Endothelial cell of umbilical vein (primary cell): ENCODE measurements around the gene ZNF442. TPM values are rescaled to one million over a fixed set of nuclear protein-coding genes. Genes with fewer than 3 reads are reported as not detected.
"Not testable (repeated sequence)": the region's sequence is repeated elsewhere in the genome, so short reads cannot be mapped to it uniquely, and the experiment has no call there.

ENCODE experiments used
- BruUV-seq: library from RNA; stranded (reverse); fragments of 400-500 nt; replicated peaks from 2 replicates; lab custom pipeline; 2021; lab: Mats Ljungman, UMichigan
- CTCF ChIA-PET: fragments of 300-600, 350-600 bp; sonication (Branson Sonifier 250); formaldehyde crosslinking; loops from one replicate; lab custom pipeline; 2021; ENCODE audit warnings: antibody characterized with exemption, inconsistent platforms; lab: Charles Lee
- POLR2A ChIA-PET: fragments of 300-600, 350-600 bp; sonication (Branson Sonifier 250); formaldehyde crosslinking; loops from one replicate; lab custom pipeline; 2021; ENCODE audit warnings: antibody characterized with exemption, inconsistent platforms; lab: Charles Lee
- DNase-seq: peaks from one replicate; pipeline ENCODE4 v3.0.0-alpha.2; 2011; ENCODE audit warnings: low read depth, low spot score
- FAIRE-seq: peaks from 2 replicates; lab custom pipeline; 2011; peaks lifted over from hg19 to GRCh38; lab: Jason Lieb, UNC
- H2AFZ ChIP-seq: 2 replicates; pipeline ENCODE4 v1.6.0; 2012; ENCODE audit warnings: low read depth, low read length, control low read depth, inconsistent platforms
- H3K27ac ChIP-seq: 2 replicates; pipeline ENCODE4 v1.5.1; 2011; ENCODE audit warnings: low read depth, mild to moderate bottlenecking, control low read depth, low read length, moderate library complexity; ENCODE audit not compliant: insufficient read depth
- H3K27me3 ChIP-seq, 2 experiments: 2 replicates each; pipeline versions ENCODE4 v1.6.0 to v1.6.1; 2011; ENCODE audit warnings: low read length in 2 of 2, mixed read lengths in 1 of 2; ENCODE audit not compliant: control insufficient read depth in 2 of 2, insufficient read depth in 2 of 2
- H3K36me3 ChIP-seq, 2 experiments: 2 replicates in 1 of 2; 3 replicates in 1 of 2; pipeline ENCODE4 v1.5.1; 2011; ENCODE audit warnings: low read length in 2 of 2, mild to moderate bottlenecking in 1 of 2, moderate library complexity in 1 of 2; ENCODE audit not compliant: control insufficient read depth in 2 of 2, insufficient read depth in 2 of 2; ENCODE audit errors: extremely low read depth in 1 of 2
- H3K4me1 ChIP-seq: 3 replicates; pipeline ENCODE4 v1.5.1; 2011; ENCODE audit warnings: mild to moderate bottlenecking, low read length; ENCODE audit not compliant: control insufficient read depth, insufficient read depth; ENCODE audit errors: extremely low read depth
- H3K4me2 ChIP-seq: 2 replicates; pipeline ENCODE4 v1.6.1; 2011; ENCODE audit warnings: low read length, control low read depth, mixed read lengths; ENCODE audit not compliant: insufficient read depth
- H3K4me3 ChIP-seq, 3 experiments: fragments of 200-600 bp in 1 of 3; sonication (generic), shearing (Covaris generic) in 1 of 3; replicated peaks in 1 of 3; 2 replicates each; pipeline ENCODE4 v1.5.1; 2011 to 2016; ENCODE audit warnings: control low read depth in 3 of 3, low read length in 3 of 3, mild to moderate bottlenecking in 2 of 3, inconsistent platforms in 1 of 3, low read depth in 1 of 3, moderate library complexity in 1 of 3; ENCODE audit not compliant: insufficient read depth in 1 of 3
- H3K79me2 ChIP-seq: 2 replicates; pipeline ENCODE4 v1.6.0; 2012; ENCODE audit warnings: low read length, inconsistent platforms; ENCODE audit not compliant: control insufficient read depth, insufficient read depth
- H3K9ac ChIP-seq: replicated peaks from 2 replicates; pipeline ENCODE3; 2011; ENCODE audit warnings: low read length, control low read depth; ENCODE audit not compliant: insufficient read depth; ENCODE audit errors: extremely low read depth
- H3K9me1 ChIP-seq: replicated peaks from 3 replicates; pipeline ENCODE4 v1.6.0; 2011; ENCODE audit warnings: mild to moderate bottlenecking, low read length; ENCODE audit not compliant: control insufficient read depth, insufficient read depth; ENCODE audit errors: extremely low read depth
- H3K9me3 ChIP-seq: replicated peaks from 2 replicates; pipeline ENCODE4 v1.5.1; 2012; ENCODE audit warnings: low read length, inconsistent platforms; ENCODE audit not compliant: control insufficient read depth, insufficient read depth
- H4K20me1 ChIP-seq: replicated peaks from 2 replicates; pipeline ENCODE3; 2011; ENCODE audit warnings: mild to moderate bottlenecking, low read length; ENCODE audit not compliant: control insufficient read depth, insufficient read depth; ENCODE audit errors: extremely low read depth
- CTCF ChIP-seq, 2 donors: IDR thresholded peaks; 1 replicate in 1 of 2; 2 replicates in 1 of 2; pipeline ENCODE4 v1.5.1; 2011; ENCODE audit warnings: low read length in 2 of 2, mild to moderate bottlenecking in 2 of 2, moderate library complexity in 2 of 2, control low read depth in 1 of 2, inconsistent platforms in 1 of 2, low read depth in 1 of 2; ENCODE audit not compliant: insufficient read depth in 1 of 2; ENCODE audit errors: extremely low read depth in 1 of 2
- JUN ChIP-seq: IDR thresholded peaks from 2 replicates; pipeline ENCODE4 v1.6.1; 2011; ENCODE audit warnings: borderline replicate concordance, low read depth; ENCODE audit not compliant: insufficient read length, insufficient read depth
- MYC ChIP-seq: IDR thresholded peaks from one replicate; pipeline ENCODE4 v1.6.1; 2011; ENCODE audit warnings: mild to moderate bottlenecking, low read depth, low read length
- POLR2A ChIP-seq: IDR thresholded peaks from 2 replicates; pipeline ENCODE4 v1.6.1; 2012; ENCODE audit warnings: low read depth, mild to moderate bottlenecking, control low read depth, low read length
- dilution Hi-C: fragments of 300-500 bp; cut with MboI; formaldehyde crosslinking; loops from one replicate; pipeline ENCODE4 v1.15.0; 2019; ENCODE audit warnings: low sequenced_read_pairs; ENCODE audit not compliant: extremely low pct_ligation_motif_present
- intact Hi-C: fragments of 100-400 bp; cut with micrococcal nuclease; formaldehyde crosslinking; loops from one replicate; pipeline ENCODE4 v1.10.0; 2022
- polyA plus RNA-seq, 4 experiments: library from polyadenylated mRNA; depleted of rRNA in 3 of 4; stranded (reverse) in 3 of 4; unstranded in 1 of 4; fragments of >200 nt; gene quantifications; 2 replicates each; pipeline versions ENCODE4 v1.2.1 to v1.2.3, GENCODE V29; 2011 to 2012; ENCODE audit warnings: missing spikeins in 1 of 4
- total RNA-seq: library from RNA; stranded (reverse); gene quantifications from 2 replicates; pipeline ENCODE4 v1.2.3, GENCODE V29; 2021
- TF ChIP-seq, protein P1 (sequence below): IDR thresholded peaks from 2 replicates; pipeline ENCODE4 v1.6.1; 2011; ENCODE audit not compliant: insufficient read depth, insufficient read length

The ZNF442 gene
- total and polyA plus RNA-seq, 2 donors (not counting 3 experiments of a cell fraction or from before 2014, with no cell fraction given) = 0.21 to 0.93 TPM

DNA sequence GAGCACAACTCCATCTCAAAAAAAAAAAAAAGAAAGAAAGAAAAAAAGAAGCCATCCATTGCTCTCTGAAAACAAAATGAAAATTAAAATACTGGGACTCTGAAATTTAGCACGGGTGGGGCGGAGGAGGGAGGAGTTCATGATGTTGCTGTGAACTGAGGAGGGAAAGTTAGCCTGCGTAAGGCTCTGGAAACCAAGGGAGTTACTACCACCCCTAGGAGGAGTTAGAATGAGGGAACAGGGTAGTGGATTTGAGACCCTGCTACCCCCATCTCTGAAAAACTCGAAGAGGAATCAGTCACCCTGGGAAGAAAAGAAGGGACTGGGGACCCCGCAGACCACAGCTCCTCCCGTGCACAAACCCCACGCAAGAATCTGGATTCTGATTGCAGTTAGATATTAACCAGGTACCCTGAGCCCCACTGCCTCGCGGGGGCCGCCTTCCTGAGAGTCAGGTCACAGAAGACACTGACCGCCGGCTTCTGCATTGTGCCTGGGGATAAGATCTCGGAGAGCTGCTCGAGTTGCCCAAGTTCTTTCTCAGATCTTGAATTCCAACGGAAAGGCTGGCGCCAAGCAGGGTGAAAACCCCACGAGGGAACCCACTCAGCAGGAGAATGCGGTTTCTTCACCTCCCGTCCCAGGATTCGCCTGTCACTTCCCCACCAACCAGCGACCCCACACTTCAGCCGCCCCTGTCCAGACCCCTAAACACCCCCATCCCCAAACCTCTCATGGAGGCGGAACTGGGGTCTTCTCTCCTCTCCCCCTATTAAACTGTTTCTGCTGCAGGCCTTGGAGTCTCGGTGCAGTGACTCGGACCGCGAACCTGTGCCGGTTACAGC lies 870 bp downstream of the ZNF442 start:
- no TSS peak for BruUV-seq
- Histone ChIP-seq H3K4me3 (peak overlapping the region; percentile 60 to 96 (median 73)), H3K79me2 (no peaks in the 10 kb centered on the region), H3K27ac (peak overlapping the region; percentile 57), H3K9me3 (no peaks in the 10 kb centered on the region), H3K9me1 (no peaks in the 10 kb centered on the region), H4K20me1 (no peaks in the 10 kb centered on the region), H3K27me3 (no peaks in the 10 kb centered on the region), H2AFZ (peak overlapping the region; percentile 86), H3K9ac (peak overlapping the region; percentile 81), H3K4me2 (peak overlapping the region; percentile 76), H3K4me1 (no peaks in the 10 kb centered on the region), H3K36me3 (no peaks in the 10 kb centered on the region)
- FAIRE-seq (peak; percentile 59), DNase-seq (peak; percentile 19)
- POLR2A ChIA-PET = no interaction called here
- no peak for TF ChIP-seq CTCF (IDR thresholded peaks at IDR 0.05; ENCODE audit: extremely low read depth in 1 of 2, insufficient read depth in 1 of 2, low read depth in 1 of 2, low read length in 2 of 2)
- no peak for TF ChIP-seq JUN
- no peak for TF ChIP-seq POLR2A
- TF ChIP-seq MYC = no peak
- TF ChIP-seq, protein P1, sequence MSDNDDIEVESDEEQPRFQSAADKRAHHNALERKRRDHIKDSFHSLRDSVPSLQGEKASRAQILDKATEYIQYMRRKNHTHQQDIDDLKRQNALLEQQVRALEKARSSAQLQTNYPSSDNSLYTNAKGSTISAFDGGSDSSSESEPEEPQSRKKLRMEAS = no peak
- CTCF ChIA-PET = interaction anchor here (1.2 to 1.5 kb wide), 2 partner anchors 32 to 202 kb away, joined by 5 to 6 read pairs; partner anchors contain the start of genes ZNF136 and ZNF563
- dilution Hi-C loops = no loop called here
- intact Hi-C loops = loop anchor here (2.0 kb wide), 1 partner anchor 36 kb away; the partner anchor contains the start of gene ZNF799

GRCh38 chr19:12362236-12362635 lies 3.2 kb downstream of the ZNF442 start:
- dilution Hi-C loops, FAIRE-seq: not testable (repeated sequence)

More at GRCh38 chr19:12362236-12362635, 3.2 kb downstream of the ZNF442 start:
- H3K79me2 ChIP-seq, H3K27me3 ChIP-seq, H3K4me1 ChIP-seq, H3K4me2 ChIP-seq, H4K20me1 ChIP-seq, H3K36me3 ChIP-seq, H3K9ac ChIP-seq, H2AFZ ChIP-seq, DNase-seq, H3K27ac ChIP-seq, H3K9me3 ChIP-seq, H3K9me1 ChIP-seq, H3K4me3 ChIP-seq, CTCF ChIA-PET, BruUV-seq, intact Hi-C loops, POLR2A ChIA-PET: not testable (repeated sequence)
